Measurements from ENCODE around the gene CMSS1.

DNA sequence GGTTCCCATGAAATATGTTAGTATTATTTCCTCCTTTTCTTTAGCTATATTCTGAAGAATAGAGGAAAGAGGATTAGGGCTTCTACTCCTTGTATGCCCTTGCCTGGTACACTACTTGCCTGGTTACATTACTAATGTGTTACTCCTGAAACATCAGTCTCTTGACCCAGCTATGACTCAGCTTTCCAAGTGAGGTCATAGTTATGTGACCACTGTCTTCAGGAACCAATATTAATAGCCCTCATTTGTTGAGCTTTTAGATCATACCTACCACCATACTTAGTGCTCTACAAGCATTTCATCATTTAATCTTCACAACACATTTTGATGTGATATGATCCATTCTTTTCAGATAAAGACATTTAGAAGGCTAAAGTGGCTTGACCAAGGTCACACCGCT is 60.3 kb downstream of the CMSS1 start:
- no peak for TF ChIP-seq CTCF (IDR thresholded peaks at IDR 0.05; ENCODE audit: low read length)
- TF ChIP-seq EZH2phosphoT487 (IDR thresholded peaks at IDR 0.05; ENCODE audit: low read length): no peak

Measured in MM.1S (cell line).